ENCODE measurements around the gene GALNT11. TPM values are rescaled to one million over a fixed set of nuclear protein-coding genes. Genes with fewer than 3 reads are reported as not detected.

Gene GALNT11
- total RNA-seq (10 to 100 TPM; 14.4 to 21.8 TPM), polyA plus RNA-seq (10 to 100 TPM; 12.0 to 13.1 TPM)

DNA sequence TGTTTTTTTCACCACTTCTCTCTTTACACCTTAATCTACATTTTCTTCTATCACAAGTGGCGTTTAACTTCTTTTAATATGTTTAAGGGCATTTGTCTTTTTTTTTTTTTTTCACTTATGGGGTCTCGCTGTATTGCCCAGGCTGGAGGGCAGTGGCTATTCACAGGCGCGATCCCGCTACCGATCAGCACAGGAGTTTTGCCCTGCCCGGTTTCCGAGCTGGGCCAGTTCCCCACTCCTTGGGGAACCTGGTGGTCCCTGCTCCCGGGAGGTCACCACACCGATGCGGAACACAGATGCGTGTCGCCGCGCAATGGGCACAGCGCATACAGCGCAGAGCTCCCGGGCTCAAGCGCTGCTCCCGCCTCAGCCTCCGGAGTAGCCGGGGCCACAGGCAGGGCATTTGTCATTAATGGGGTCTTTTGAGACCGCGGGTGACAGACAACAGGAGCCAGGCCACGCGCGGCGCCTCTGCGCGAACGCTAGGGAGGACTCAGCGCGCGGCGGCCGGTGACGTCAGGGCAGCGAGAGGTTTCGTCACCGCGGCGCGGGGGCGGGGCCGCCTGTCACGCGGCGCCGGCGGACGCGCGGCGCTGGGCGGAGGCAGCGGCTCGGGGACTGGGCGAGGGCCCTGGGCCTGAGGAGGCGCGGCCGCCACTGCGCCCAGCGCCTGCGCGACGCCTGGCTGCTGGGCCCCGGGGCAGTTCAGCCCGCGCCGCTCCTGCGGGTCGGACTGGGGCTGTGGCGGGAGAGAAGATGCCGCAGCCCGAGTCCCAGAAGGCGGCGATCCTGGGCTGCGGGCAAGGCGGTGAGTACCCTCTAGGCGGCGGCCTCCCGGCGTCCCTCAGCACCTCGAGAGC is at the start of gene GALNT11:
TSS of gene GALNT11 (plus strand) at position 598 of the 860 bp plus-strand sequence. CDS start 68,554 bp downstream, outside the sequence.
- peaks cover 0 to 8% (median 7%) of the 10 kb centered on the region in 4 donors for H3K4me1 ChIP-seq (ENCODE audit: control insufficient read depth in 4 of 4, insufficient read depth in 4 of 4, low read length in 3 of 4)
- no peaks in the 10 kb centered on the region for H3K9me3 ChIP-seq (ENCODE audit: control insufficient read depth in 4 of 4, low read length in 3 of 4)
- no peaks in the 10 kb centered on the region for H3K36me3 ChIP-seq (ENCODE audit: control insufficient read depth in 4 of 4, insufficient read depth in 3 of 4, low read depth in 1 of 4, low read length in 3 of 4)
- TF ChIP-seq, protein P1, sequence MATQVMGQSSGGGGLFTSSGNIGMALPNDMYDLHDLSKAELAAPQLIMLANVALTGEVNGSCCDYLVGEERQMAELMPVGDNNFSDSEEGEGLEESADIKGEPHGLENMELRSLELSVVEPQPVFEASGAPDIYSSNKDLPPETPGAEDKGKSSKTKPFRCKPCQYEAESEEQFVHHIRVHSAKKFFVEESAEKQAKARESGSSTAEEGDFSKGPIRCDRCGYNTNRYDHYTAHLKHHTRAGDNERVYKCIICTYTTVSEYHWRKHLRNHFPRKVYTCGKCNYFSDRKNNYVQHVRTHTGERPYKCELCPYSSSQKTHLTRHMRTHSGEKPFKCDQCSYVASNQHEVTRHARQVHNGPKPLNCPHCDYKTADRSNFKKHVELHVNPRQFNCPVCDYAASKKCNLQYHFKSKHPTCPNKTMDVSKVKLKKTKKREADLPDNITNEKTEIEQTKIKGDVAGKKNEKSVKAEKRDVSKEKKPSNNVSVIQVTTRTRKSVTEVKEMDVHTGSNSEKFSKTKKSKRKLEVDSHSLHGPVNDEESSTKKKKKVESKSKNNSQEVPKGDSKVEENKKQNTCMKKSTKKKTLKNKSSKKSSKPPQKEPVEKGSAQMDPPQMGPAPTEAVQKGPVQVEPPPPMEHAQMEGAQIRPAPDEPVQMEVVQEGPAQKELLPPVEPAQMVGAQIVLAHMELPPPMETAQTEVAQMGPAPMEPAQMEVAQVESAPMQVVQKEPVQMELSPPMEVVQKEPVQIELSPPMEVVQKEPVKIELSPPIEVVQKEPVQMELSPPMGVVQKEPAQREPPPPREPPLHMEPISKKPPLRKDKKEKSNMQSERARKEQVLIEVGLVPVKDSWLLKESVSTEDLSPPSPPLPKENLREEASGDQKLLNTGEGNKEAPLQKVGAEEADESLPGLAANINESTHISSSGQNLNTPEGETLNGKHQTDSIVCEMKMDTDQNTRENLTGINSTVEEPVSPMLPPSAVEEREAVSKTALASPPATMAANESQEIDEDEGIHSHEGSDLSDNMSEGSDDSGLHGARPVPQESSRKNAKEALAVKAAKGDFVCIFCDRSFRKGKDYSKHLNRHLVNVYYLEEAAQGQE (IDR thresholded peaks at IDR 0.05): peak; percentile 11
- TF ChIP-seq RXRA (IDR thresholded peaks at IDR 0.05) (no peak), HNF4A (conservative IDR thresholded peaks at IDR 0.05) (peak in 1 of 2 donors; percentile 6), SP1 (IDR thresholded peaks at IDR 0.05) (peak; percentile 20), FOXA2 (IDR thresholded peaks at IDR 0.05) (no peak), FOXA1 (IDR thresholded peaks at IDR 0.05) (no peak), EGR1 (IDR thresholded peaks at IDR 0.05; ENCODE audit: low read depth in 2 of 2) (peak in 1 of 2 donors; percentile 14), NR2F2 (IDR thresholded peaks at IDR 0.05) (no peak), YY1 (IDR thresholded peaks at IDR 0.05) (peak; percentile 14), TAF1 (conservative IDR thresholded peaks at IDR 0.05) (no peak)
- TF ChIP-seq, protein P2, sequence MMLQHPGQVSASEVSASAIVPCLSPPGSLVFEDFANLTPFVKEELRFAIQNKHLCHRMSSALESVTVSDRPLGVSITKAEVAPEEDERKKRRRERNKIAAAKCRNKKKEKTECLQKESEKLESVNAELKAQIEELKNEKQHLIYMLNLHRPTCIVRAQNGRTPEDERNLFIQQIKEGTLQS (IDR thresholded peaks at IDR 0.05): no peak
- DNase-seq (ENCODE audit: low spot score): peak; percentile 89
- peak within 1 kb of the TSS; percentile 67 to 83 for H3K27ac ChIP-seq (ENCODE audit: low read depth in 1 of 2, low read length in 2 of 2)
- peak within 1 kb of the TSS; percentile 66 to 74 for H3K9ac ChIP-seq (ENCODE audit: low read depth in 1 of 2, low read length in 2 of 2)
- no peaks in the 10 kb centered on the region for H3K27me3 ChIP-seq (ENCODE audit: control insufficient read depth in 4 of 4, insufficient read depth in 4 of 4, low read length in 3 of 4)
- H3K4me3 ChIP-seq (ENCODE audit: low read depth in 1 of 3, low read length in 3 of 3): peak within 1 kb of the TSS; percentile 54 to 82 (median 81)
- 5% methylated on average over 84 of the region's 84 CpGs for WGBS

DNA sequence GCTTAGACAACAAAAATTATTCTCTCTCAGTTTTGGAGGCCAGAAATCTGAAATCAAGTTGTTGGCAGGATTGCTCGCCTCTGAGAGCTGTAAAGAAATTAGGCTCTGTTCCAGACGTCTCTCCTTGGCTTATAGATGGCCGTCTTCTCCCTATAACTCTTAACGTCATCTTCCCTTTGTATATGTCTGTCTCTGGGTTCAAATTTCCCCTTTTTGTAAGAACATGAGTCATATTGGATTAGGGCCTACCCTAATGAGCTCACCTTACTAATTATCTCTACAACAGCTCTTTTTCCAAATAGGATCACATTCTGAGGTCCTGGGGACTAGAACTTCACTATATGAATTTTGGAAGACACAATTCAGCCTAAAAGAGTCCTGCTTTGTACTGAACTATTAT is 46.9 kb upstream of the GALNT11 start:
- Histone ChIP-seq H3K27me3 (ENCODE audit: control insufficient read depth in 4 of 4, insufficient read depth in 4 of 4, low read length in 3 of 4) (no peaks in the 10 kb centered on the region), H3K4me3 (ENCODE audit: low read depth in 1 of 3, low read length in 3 of 3) (no peak overlapping the region), H3K27ac (ENCODE audit: low read depth in 1 of 2, low read length in 2 of 2) (no peak overlapping the region), H3K36me3 (ENCODE audit: control insufficient read depth in 4 of 4, insufficient read depth in 3 of 4, low read depth in 1 of 4, low read length in 3 of 4) (no peaks in the 10 kb centered on the region), H3K4me1 (ENCODE audit: control insufficient read depth in 4 of 4, insufficient read depth in 4 of 4, low read length in 3 of 4) (no peaks in the 10 kb centered on the region), H3K9ac (ENCODE audit: low read depth in 1 of 2, low read length in 2 of 2) (no peak overlapping the region), H3K9me3 (ENCODE audit: control insufficient read depth in 4 of 4, low read length in 3 of 4) (no peaks in the 10 kb centered on the region)
- 88% methylated on average over 4 of the region's 4 CpGs for whole genome bisulfite sequencing
- TF ChIP-seq SP1 (IDR thresholded peaks at IDR 0.05): no peak
- DNase-seq (ENCODE audit: low spot score): no peak

DNA sequence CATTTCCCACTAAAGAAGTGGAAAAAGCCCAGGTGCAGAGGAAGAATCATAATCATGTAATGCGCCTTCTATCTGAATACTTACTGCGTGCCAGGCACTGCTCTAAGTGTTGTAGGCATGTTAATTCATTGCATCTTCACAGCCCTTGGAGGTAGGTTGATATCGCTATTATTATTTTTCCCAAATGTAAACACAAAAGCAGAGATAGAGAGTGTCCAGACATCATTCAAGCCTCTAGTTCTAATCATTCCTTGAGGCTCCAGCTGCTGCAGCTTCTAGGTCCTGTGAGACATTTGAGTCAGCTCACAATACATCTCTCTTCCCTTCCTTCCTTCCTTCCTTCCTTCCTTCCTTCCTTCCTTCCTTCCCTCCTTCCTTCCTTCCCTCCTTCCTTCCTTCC is 44.3 kb upstream of the GALNT11 start:
- Histone ChIP-seq H3K36me3 (ENCODE audit: control insufficient read depth in 4 of 4, insufficient read depth in 3 of 4, low read depth in 1 of 4, low read length in 3 of 4) (no peaks in the 10 kb centered on the region), H3K4me1 (ENCODE audit: control insufficient read depth in 4 of 4, insufficient read depth in 4 of 4, low read length in 3 of 4) (no peaks in the 10 kb centered on the region), H3K27ac (ENCODE audit: low read depth in 1 of 2, low read length in 2 of 2) (no peak overlapping the region), H3K27me3 (ENCODE audit: control insufficient read depth in 4 of 4, insufficient read depth in 4 of 4, low read length in 3 of 4) (no peaks in the 10 kb centered on the region), H3K9me3 (ENCODE audit: control insufficient read depth in 4 of 4, low read length in 3 of 4) (no peaks in the 10 kb centered on the region), H3K4me3 (ENCODE audit: low read depth in 1 of 3, low read length in 3 of 3) (no peak overlapping the region), H3K9ac (ENCODE audit: low read depth in 1 of 2, low read length in 2 of 2) (no peak overlapping the region)
- DNase-seq (ENCODE audit: low spot score): no peak
- no peak for TF ChIP-seq RAD21 (IDR thresholded peaks at IDR 0.05)
- no peak for TF ChIP-seq RXRA (IDR thresholded peaks at IDR 0.05)
- no peak for TF ChIP-seq GABPA (IDR thresholded peaks at IDR 0.05 in 1 of 2, conservative IDR thresholded peaks at IDR 0.05 in 1 of 2)
- TF ChIP-seq TAF1 (conservative IDR thresholded peaks at IDR 0.05): no peak
- TF ChIP-seq YY1 (IDR thresholded peaks at IDR 0.05): no peak
- TF ChIP-seq EGR1 (IDR thresholded peaks at IDR 0.05; ENCODE audit: low read depth in 2 of 2): no peak
- no peak for TF ChIP-seq FOXA1 (IDR thresholded peaks at IDR 0.05)
- 90% methylated on average over 3 of the region's 3 CpGs for WGBS
